HG02981 (cell line): ENCODE results near the gene CTSH.

Experiments
- ATAC-seq: cut with Tn5 transposase; IDR thresholded peaks from one replicate; pipeline ENCODE4 v1.9.1; 2021; ENCODE audit warnings: mild to moderate bottlenecking, moderate library complexity; ENCODE audit not compliant: unreplicated experiment

Gene CTSH, protein sequence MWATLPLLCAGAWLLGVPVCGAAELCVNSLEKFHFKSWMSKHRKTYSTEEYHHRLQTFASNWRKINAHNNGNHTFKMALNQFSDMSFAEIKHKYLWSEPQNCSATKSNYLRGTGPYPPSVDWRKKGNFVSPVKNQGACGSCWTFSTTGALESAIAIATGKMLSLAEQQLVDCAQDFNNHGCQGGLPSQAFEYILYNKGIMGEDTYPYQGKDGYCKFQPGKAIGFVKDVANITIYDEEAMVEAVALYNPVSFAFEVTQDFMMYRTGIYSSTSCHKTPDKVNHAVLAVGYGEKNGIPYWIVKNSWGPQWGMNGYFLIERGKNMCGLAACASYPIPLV

GRCh38 chr15:78944669-78945407, at the start of gene CTSH:
CTSH (minus strand) TSS chr15:78945046; CDS start chr15:78944981, 65 bp downstream.
- ATAC-seq, result peak; percentile 64

DNA sequence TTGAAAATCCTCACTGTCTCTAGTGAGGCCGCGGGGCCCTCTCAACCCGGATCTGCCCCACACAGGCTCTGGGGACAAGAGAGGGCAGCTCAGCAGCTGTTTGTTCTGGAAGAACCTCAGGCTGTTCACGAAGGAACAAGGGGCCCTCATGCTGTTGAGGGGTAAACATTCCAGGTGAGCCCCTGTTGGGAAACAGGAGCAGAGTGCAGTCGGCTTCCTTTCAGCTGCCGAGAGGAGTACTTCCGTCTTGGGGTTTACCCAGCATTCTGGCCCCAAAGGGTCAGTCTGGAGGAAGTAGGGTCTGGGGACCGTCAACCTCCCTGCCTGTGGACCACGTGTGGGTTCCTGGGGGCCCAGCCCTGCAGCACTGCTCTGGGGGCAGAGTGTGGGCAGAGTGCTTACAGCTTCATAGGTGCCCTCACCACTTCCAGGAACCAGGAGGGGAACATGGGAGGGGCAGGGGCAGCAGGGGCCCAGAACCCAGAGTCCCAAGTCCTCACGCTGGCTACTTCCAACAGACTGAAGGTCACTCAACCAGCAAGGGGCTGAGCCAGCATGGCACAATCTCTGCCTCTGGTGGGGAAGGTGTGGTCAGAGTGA, 49.2 kb upstream of the CTSH start:
- no peak for ATAC-seq

DNA sequence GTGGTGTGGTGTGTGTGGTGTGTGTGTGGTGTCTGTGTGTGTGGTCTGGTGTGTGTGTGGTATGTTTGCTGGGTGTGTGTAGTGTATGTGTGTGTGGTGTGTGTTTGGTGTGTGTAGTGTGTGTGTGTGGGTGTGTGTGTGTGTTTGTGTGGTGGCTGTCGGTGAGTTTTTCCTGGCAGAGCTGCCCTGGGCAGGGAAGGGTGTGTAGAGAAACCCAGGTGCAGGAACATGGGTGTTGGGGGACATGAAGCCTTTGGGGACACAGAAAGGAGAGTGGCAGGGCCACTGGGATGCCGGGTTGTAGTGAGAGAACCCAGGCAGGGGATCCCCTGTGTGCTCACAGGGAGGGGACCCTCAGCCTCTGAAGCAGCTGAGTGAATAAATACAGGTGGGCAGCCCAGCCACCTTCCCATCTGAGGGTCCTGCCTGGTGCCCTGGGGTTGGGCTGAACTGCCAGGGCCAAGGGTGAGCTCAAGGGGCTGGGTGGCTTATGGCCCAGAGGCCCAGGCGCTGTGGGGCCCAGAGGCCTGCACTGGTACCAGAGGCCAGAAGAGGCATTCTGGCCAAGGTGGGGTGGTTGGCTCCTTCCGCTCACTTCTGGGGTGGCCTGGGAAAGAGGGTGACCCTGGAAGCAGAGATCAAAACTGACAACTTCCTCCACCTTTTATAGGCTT, 48.5 kb upstream of the CTSH start:
- ATAC-seq, result no peak

GRCh38 chr15:78992416-78993256, 47.8 kb upstream of the CTSH start:
- ATAC-seq, result no peak

GRCh38 chr15:78991879-78992278, 47.0 kb upstream of the CTSH start:
- ATAC-seq, result no peak

DNA sequence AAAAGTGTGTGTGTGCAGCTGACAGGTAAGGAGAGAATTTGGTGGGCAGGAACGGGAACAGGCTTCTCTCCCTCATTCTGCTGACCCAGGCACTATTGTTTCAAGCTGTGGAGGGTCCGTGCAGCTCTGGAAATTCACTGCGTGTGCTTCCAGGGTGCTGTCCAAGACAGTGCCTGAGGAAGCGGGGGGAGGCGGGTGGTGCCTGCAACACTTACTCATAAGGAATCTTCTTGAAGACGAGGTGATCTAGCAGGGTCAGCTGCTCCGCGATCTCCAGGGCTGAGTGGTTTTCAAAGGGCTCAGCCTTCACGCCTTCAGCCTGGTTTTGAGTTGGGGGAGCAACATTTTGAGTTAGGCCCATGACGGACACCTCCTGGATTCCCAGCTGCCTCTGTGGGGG, 46.6 kb upstream of the CTSH start:
- ATAC-seq, result no peak

DNA sequence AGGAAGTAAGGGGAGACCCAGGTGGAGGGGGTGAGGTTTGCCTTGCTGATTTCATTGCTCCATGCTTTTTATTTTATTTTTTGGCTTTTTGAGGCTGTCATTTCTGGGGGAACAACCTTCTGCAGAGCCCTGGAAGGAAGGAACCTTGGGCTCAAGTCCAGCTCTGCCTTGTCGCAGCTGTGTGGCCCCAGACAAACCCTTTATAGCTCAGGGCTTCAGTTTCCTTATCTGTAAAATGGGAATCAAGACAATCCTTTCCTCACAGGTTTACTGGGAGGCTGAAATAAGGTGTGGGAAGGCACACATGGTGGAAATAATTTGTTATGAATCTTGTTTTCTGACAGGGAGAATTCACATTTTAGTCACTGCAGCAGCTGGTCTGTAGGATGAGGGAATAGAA, 45.4 kb upstream of the CTSH start:
- ATAC-seq, result no peak

DNA sequence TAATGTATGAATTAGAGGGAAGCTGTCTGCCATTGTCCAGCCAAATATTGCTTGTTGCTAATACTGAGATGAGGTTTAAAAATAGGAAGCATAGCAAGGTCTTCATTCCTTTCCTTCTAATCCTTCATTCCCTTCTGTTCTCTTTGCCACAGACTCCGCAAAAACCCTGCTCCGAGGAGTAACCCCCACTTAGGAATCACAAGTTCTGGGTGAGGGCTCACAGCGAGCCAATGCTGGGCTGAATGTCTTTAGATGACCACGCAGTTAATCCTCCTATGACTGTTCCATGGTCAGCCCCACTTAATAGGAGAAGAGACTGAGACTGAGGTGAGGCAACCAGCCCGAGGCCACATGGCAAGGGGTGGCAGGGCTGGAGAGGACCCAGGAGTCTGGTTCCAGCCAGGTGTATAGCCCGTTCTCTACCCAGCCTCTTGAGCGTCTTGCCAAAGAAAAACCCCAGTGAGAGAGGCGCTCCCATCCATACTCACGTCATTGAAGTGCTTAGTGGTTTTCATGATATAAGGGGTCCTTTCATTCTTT, 44.9 kb upstream of the CTSH start:
- no peak for ATAC-seq

GRCh38 chr15:78988361-78988911, 43.6 kb upstream of the CTSH start:
- ATAC-seq, result peak; percentile 74

- ATAC-seq, result no peak
Observed at GRCh38 chr15:78987556-78988360, 42.9 kb upstream of the CTSH start.

DNA sequence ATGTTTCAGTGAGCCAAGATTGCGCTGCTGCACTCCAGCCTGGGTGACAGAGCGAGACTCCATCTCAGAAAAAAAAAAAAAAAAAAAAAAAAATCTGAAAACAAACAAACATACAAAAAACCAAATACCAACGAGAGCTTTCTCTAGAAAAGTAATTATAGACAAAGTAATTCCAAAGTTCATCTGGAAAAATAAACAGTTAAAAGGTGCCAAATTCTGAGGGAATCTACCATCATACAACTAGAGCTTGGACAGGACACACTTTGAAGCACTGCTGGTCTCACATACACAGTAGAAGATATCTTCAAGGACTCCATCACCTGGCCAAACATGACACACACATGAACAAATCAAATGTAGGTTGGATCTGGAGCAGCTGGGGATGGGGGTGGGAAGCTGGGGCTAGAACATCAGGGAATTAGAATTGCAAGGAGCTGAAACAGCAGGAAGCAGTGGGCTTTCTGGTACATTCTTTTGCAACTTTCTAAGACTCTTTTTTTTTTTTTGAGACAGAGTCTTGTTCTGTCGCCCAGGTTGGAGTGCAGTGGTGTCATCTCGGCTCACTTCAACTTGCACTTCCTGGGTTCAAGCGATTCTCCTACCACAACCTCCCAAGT, 41.1 kb upstream of the CTSH start:
- ATAC-seq, result no peak

DNA sequence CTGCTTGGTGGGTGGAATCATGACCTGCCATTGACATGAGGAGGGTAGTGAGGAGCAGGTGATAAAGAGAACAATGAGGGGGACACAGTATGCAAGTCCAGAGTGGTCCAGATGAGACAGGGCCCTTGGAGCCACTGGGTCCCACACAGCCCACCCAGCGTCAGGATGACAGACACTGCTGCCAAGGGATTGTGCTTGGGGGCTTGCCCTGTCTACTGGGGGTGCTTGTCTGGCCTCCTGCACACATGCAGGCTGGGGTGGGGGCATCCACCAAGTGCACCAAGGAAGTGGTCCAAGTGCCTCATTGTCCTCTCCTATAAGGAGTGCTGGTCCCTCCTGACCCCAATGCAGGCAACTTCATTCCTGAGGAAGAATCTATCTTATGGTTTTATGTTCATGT, 39.2 kb upstream of the CTSH start:
- no peak for ATAC-seq

DNA sequence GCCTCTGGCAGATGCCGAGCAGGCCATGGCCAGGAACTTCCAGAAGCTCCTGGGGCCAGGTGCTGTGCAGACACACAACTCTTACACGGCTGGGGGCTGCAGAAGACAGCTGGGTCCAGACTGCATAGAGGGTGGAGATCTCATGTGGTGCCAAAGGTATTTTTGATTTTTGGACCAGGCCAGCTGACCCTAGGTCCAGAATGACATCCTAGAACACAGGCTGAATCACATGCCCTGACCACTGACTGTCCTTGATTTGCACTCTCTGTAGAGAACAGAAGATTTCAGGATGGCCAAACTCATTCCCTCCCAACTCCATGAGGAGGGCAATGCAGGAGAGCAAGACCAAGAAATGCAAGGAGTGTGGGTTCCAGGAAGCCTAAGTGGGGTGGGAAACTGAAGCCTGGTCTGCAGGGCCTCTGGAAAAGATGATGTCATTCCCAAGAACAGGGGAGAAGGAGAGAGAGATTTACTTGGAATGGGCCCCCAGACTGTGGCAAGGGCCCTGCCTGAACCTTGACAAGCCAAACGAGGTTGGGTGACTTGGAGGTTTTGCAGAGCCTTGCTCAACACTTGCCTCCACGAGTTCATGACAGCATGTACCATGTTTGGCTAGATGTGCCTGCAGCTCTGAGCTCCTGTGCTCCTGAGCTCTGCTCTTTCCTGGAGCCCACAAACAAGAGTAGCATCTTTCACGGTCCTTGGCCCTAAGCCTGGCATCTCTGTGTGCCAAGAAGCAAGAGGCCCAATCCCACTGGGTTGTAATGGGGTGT, 38.5 kb upstream of the CTSH start:
- no peak for ATAC-seq

- ATAC-seq, result no peak
Observed at GRCh38 chr15:78982736-78983135, 37.9 kb upstream of the CTSH start.

GRCh38 chr15:78981532-78982313, 36.9 kb upstream of the CTSH start:
- no peak for ATAC-seq

GRCh38 chr15:78979456-78980320, 34.8 kb upstream of the CTSH start:
- no peak for ATAC-seq
